NCI-H82 (cell line): Measurements from ENCODE around the gene RFWD3.
A peak's percentile ranks its signal among the peaks of the same experiment; 100 is the strongest.

Experiments used
- DNase-seq: peaks from one replicate; lab custom pipeline; 2025; lab: John Stamatoyannopoulos, UW

The RFWD3 gene

GRCh38 chr16:74617206-74617788 lies 49.4 kb downstream of the RFWD3 start:
- DNase-seq: no peak

- no peak for DNase-seq
Measured at GRCh38 chr16:74611721-74612120, 55.0 kb downstream of the RFWD3 start.

- no peak for DNase-seq
Measured at GRCh38 chr16:74608944-74609343, 57.7 kb downstream of the RFWD3 start.

- no peak for DNase-seq
Measured at GRCh38 chr16:74608381-74608780, 58.3 kb downstream of the RFWD3 start.

GRCh38 chr16:74607962-74608356 lies 58.7 kb downstream of the RFWD3 start:
- DNase-seq: peak; percentile 29

GRCh38 chr16:74607310-74607961 lies 59.2 kb downstream of the RFWD3 start:
- DNase-seq: no peak

- peak; percentile 91 for DNase-seq
Measured at GRCh38 chr16:74606521-74607309, 60.0 kb downstream of the RFWD3 start, which contains the start of gene GLG1. Gene GLG1 (minus strand): TSS chr16:74607114. CDS start chr16:74607094, 20 bp downstream.

GRCh38 chr16:74605746-74606520 lies 60.7 kb downstream of the RFWD3 start:
- no peak for DNase-seq

- no peak for DNase-seq
Measured at GRCh38 chr16:74605332-74605731, 61.3 kb downstream of the RFWD3 start.

GRCh38 chr16:74603848-74604247 lies 62.8 kb downstream of the RFWD3 start:
- DNase-seq: no peak

- no peak for DNase-seq
Measured at GRCh38 chr16:74601126-74601871, 65.4 kb downstream of the RFWD3 start.

GRCh38 chr16:74596586-74596985 lies 70.1 kb downstream of the RFWD3 start:
- DNase-seq: no peak

GRCh38 chr16:74592847-74593246 lies 73.8 kb downstream of the RFWD3 start:
- DNase-seq: no peak

- no peak for DNase-seq
Measured at GRCh38 chr16:74591876-74592650, 74.6 kb downstream of the RFWD3 start.

GRCh38 chr16:74586948-74587347 lies 79.7 kb downstream of the RFWD3 start:
- DNase-seq: peak; percentile 4

- no peak for DNase-seq
Measured at GRCh38 chr16:74585846-74586443, 80.7 kb downstream of the RFWD3 start.

- no peak for DNase-seq
Measured at GRCh38 chr16:74583926-74584666, 82.6 kb downstream of the RFWD3 start.

- DNase-seq: no peak
Measured at GRCh38 chr16:74582970-74583369, 83.7 kb downstream of the RFWD3 start.

- no peak for DNase-seq
Measured at GRCh38 chr16:74580833-74581232, 85.8 kb downstream of the RFWD3 start.

- no peak for DNase-seq
Measured at GRCh38 chr16:74578838-74579237, 87.8 kb downstream of the RFWD3 start.
